ENCODE measurements around the gene ZNF804A.

- TF ChIP-seq CTCF (IDR thresholded peaks at IDR 0.05) (no peak), POLR2A (IDR thresholded peaks at IDR 0.05) (no peak)
Observed at GRCh38 chr2:184769023-184769422, 170.7 kb downstream of the ZNF804A start.

All from esophagus squamous epithelium (tissue), 4 donors.